HEK293T (cell line): ENCODE measurements around the gene CHAMP1.

ENCODE experiments used
- CTCF ChIA-PET: fragments of 350-600 bp; formaldehyde crosslinking; extraction: SDS; loops from one replicate; lab custom pipeline; 2021; ENCODE audit warnings: antibody characterized with exemption, inconsistent platforms; lab: Yijun Ruan, JAX
- POLR2A ChIA-PET: fragments of 350-600 bp; formaldehyde crosslinking; extraction: SDS; loops from one replicate; lab custom pipeline; 2020; ENCODE audit warnings: antibody characterized with exemption, inconsistent platforms; lab: Yijun Ruan, JAX
- DNase-seq: peaks from one replicate; pipeline ENCODE4 v3.0.0; 2012; ENCODE audit warnings: mixed read lengths; ENCODE audit errors: extremely low spot score
- ARNT ChIP-seq: fragments of 450-650 bp; IDR thresholded peaks from 2 replicates; pipeline ENCODE4 v1.6.1; 2017; ENCODE audit warnings: mild to moderate bottlenecking
- BHLHE40 ChIP-seq: fragments of 450-650 bp; IDR thresholded peaks from 2 replicates; pipeline ENCODE4 v1.6.1; 2016; ENCODE audit warnings: mild to moderate bottlenecking, moderate library complexity, borderline replicate concordance
- CTBP1 ChIP-seq: fragments of 450-650 bp; IDR thresholded peaks from 2 replicates; pipeline ENCODE4 v1.6.1; 2016; ENCODE audit warnings: borderline replicate concordance
- ELF4 ChIP-seq: fragments of 450-650 bp; IDR thresholded peaks from 2 replicates; pipeline ENCODE4 v1.6.1; 2017; ENCODE audit warnings: antibody characterized with exemption
- FOXA1 ChIP-seq: fragments of 450-650 bp; IDR thresholded peaks from 2 replicates; pipeline ENCODE4 v1.6.1; 2016; ENCODE audit warnings: mild to moderate bottlenecking
- FOXK2 ChIP-seq: fragments of 450-650 bp; IDR thresholded peaks from 2 replicates; pipeline ENCODE4 v1.6.1; 2016; ENCODE audit warnings: mild to moderate bottlenecking
- FOXM1 ChIP-seq: fragments of 450-650 bp; IDR thresholded peaks from 2 replicates; pipeline ENCODE4 v1.6.1; 2017; ENCODE audit warnings: mild to moderate bottlenecking, borderline replicate concordance
- HDGF ChIP-seq: fragments of 450-650 bp; IDR thresholded peaks from 2 replicates; pipeline ENCODE4 v1.6.1; 2017; ENCODE audit warnings: antibody characterized with exemption, borderline replicate concordance
- L3MBTL2 ChIP-seq: fragments of 450-650 bp; conservative IDR thresholded peaks from 2 replicates; pipeline ENCODE4 v1.6.1; 2016; ENCODE audit warnings: mild to moderate bottlenecking
- LEF1 ChIP-seq: fragments of 450-650 bp; IDR thresholded peaks from 2 replicates; pipeline ENCODE4 v1.6.1; 2017; ENCODE audit warnings: mild to moderate bottlenecking, borderline replicate concordance
- NFRKB ChIP-seq: fragments of 450-650 bp; IDR thresholded peaks from 2 replicates; pipeline ENCODE4 v1.6.1; 2016; ENCODE audit warnings: mild to moderate bottlenecking, moderate library complexity
- PKNOX1 ChIP-seq: fragments of 450-650 bp; IDR thresholded peaks from 2 replicates; pipeline ENCODE4 v1.6.1; 2016
- SP1 ChIP-seq: fragments of 450-650 bp; IDR thresholded peaks from 2 replicates; pipeline ENCODE4 v1.6.1; 2017
- SUZ12 ChIP-seq: fragments of 450-650 bp; IDR thresholded peaks from 2 replicates; pipeline ENCODE4 v1.6.1; 2016; ENCODE audit warnings: mild to moderate bottlenecking
- TARDBP ChIP-seq: fragments of 450-650 bp; IDR thresholded peaks from 2 replicates; pipeline ENCODE4 v1.6.1; 2016
- ZNF384 ChIP-seq: fragments of 450-650 bp; IDR thresholded peaks from 2 replicates; pipeline ENCODE4 v1.6.1; 2016

CHAMP1 gene

GRCh38 chr13:114283576-114283975 is 30.7 kb upstream of the CHAMP1 start:
- ChIA-PET CTCF (no interaction called here), POLR2A (no interaction called here)
- no peak for DNase-seq
- no peak for TF ChIP-seq SP1
- TF ChIP-seq ZNF384: no peak
- no peak for TF ChIP-seq SUZ12
- TF ChIP-seq HDGF: no peak
- TF ChIP-seq CTBP1: no peak
- TF ChIP-seq FOXA1: no peak
- no peak for TF ChIP-seq NFRKB
- no peak for TF ChIP-seq ARNT
- no peak for TF ChIP-seq TARDBP
- no peak for TF ChIP-seq LEF1
- TF ChIP-seq PKNOX1: no peak
- no peak for TF ChIP-seq FOXK2
- no peak for TF ChIP-seq ELF4
- no peak for TF ChIP-seq L3MBTL2
- no peak for TF ChIP-seq FOXM1
- no peak for TF ChIP-seq BHLHE40

- TF ChIP-seq SUZ12 (no peak), FOXK2 (no peak), ARNT (no peak), BHLHE40 (no peak), FOXM1 (no peak), HDGF (no peak), TARDBP (no peak), ZNF384 (no peak), LEF1 (no peak), FOXA1 (no peak), SP1 (no peak), ELF4 (no peak), CTBP1 (no peak), PKNOX1 (no peak), NFRKB (no peak), L3MBTL2 (no peak)
- POLR2A ChIA-PET: no interaction called here
- DNase-seq: no peak
- CTCF ChIA-PET: no interaction called here
Observed at GRCh38 chr13:114284680-114285079, 29.6 kb upstream of the CHAMP1 start.

GRCh38 chr13:114285166-114285808 is 29.0 kb upstream of the CHAMP1 start:
- TF ChIP-seq ZNF384 (no peak), FOXA1 (no peak), HDGF (no peak), CTBP1 (no peak), SUZ12 (no peak), SP1 (no peak), ELF4 (no peak), TARDBP (no peak), LEF1 (no peak), NFRKB (no peak)
- DNase-seq: no peak
- ChIA-PET CTCF (no interaction called here), POLR2A (no interaction called here)

- TF ChIP-seq FOXM1 (no peak), TARDBP (no peak), CTBP1 (no peak)
- ChIA-PET CTCF (no interaction called here), POLR2A (no interaction called here)
- DNase-seq: no peak
Observed at GRCh38 chr13:114286808-114287207, 27.5 kb upstream of the CHAMP1 start.

- TF ChIP-seq PKNOX1 (no peak), ARNT (no peak), L3MBTL2 (no peak), ZNF384 (no peak), FOXK2 (no peak), LEF1 (no peak)
- CTCF ChIA-PET: no interaction called here
- no peak for DNase-seq
- POLR2A ChIA-PET: no interaction called here
Observed at GRCh38 chr13:114288157-114288591, 26.1 kb upstream of the CHAMP1 start.

GRCh38 chr13:114296448-114296847 is 17.9 kb upstream of the CHAMP1 start:
- ChIA-PET CTCF (no interaction called here), POLR2A (no interaction called here)

More at GRCh38 chr13:114296448-114296847, 17.9 kb upstream of the CHAMP1 start:
- TF ChIP-seq ELF4 (no peak), BHLHE40 (no peak), TARDBP (no peak), FOXM1 (no peak), PKNOX1 (no peak), ARNT (no peak), LEF1 (no peak), HDGF (no peak), NFRKB (no peak), FOXA1 (no peak), ZNF384 (no peak), CTBP1 (no peak), L3MBTL2 (no peak), SP1 (no peak), FOXK2 (no peak)
- DNase-seq: no peak
